Measurements from ENCODE around the gene PATE4. TPM values are rescaled to one million over a fixed set of nuclear protein-coding genes. Genes with fewer than 3 reads are reported as not detected.

PATE4 gene
- total RNA-seq, 1 experiment from 2014 or later = not detected

- TF ChIP-seq POLR2A (IDR thresholded peaks at IDR 0.05; ENCODE audit: borderline replicate concordance, extremely low read depth, insufficient read depth, insufficient read length) (no peak), EZH2 (IDR thresholded peaks at IDR 0.05) (no peak), RAD21 (IDR thresholded peaks at IDR 0.05; ENCODE audit: low read depth) (peak; percentile 90), POLR2AphosphoS5 (IDR thresholded peaks at IDR 0.05; ENCODE audit: low read depth, low read length) (no peak), ATF3 (IDR thresholded peaks at IDR 0.05) (no peak), FOSL1 (IDR thresholded peaks at IDR 0.05; ENCODE audit: low read depth) (no peak)
- TF ChIP-seq, protein P1, sequence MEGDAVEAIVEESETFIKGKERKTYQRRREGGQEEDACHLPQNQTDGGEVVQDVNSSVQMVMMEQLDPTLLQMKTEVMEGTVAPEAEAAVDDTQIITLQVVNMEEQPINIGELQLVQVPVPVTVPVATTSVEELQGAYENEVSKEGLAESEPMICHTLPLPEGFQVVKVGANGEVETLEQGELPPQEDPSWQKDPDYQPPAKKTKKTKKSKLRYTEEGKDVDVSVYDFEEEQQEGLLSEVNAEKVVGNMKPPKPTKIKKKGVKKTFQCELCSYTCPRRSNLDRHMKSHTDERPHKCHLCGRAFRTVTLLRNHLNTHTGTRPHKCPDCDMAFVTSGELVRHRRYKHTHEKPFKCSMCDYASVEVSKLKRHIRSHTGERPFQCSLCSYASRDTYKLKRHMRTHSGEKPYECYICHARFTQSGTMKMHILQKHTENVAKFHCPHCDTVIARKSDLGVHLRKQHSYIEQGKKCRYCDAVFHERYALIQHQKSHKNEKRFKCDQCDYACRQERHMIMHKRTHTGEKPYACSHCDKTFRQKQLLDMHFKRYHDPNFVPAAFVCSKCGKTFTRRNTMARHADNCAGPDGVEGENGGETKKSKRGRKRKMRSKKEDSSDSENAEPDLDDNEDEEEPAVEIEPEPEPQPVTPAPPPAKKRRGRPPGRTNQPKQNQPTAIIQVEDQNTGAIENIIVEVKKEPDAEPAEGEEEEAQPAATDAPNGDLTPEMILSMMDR (IDR thresholded peaks at IDR 0.05 in 2 of 3, conservative IDR thresholded peaks at IDR 0.05 in 1 of 3; ENCODE audit: borderline replicate concordance in 1 of 3, insufficient read depth in 1 of 3, low read depth in 2 of 3, low read length in 2 of 3) = peak; percentile 71 to 85 (median 80)
- Histone ChIP-seq H2AFZ (ENCODE audit: low read depth, low read length, poor library complexity, severe bottlenecking) (no peak overlapping the region), H3K27me3 (ENCODE audit: insufficient read depth, low read length) (no peaks in the 10 kb centered on the region), H3K9ac (ENCODE audit: low read length) (no peak overlapping the region), H3K79me2 (ENCODE audit: insufficient read depth, low read length) (no peaks in the 10 kb centered on the region), H3K36me3 (ENCODE audit: control insufficient read depth in 1 of 2, insufficient read depth in 2 of 2, low read length in 2 of 2) (no peaks in the 10 kb centered on the region), H3K27ac (ENCODE audit: low read depth, low read length) (no peak overlapping the region), H3K4me3 (replicated peaks in 1 of 2; ENCODE audit: low read depth in 1 of 2, low read length in 2 of 2) (no peak overlapping the region), H4K20me1 (ENCODE audit: insufficient read depth) (no peaks in the 10 kb centered on the region), H3K9me3 (ENCODE audit: control insufficient read depth in 1 of 2, insufficient read depth in 1 of 2, low read depth in 1 of 2, low read length in 2 of 2) (peaks cover 0 to 6% of the 10 kb centered on the region in 2 experiments; a peak in 1 of 4 replicates), H3K9me2 (ENCODE audit: insufficient read depth) (no peaks in the 10 kb centered on the region), H3K4me2 (ENCODE audit: low read length) (no peak overlapping the region), H3K4me1 (ENCODE audit: control insufficient read depth in 1 of 2, insufficient read depth in 2 of 2, low read length in 2 of 2) (no peaks in the 10 kb centered on the region)
- intact Hi-C loops (cut with micrococcal nuclease) = loop anchor here (1.0 to 5.0 kb wide), 8 partner anchors 150 to 1037 kb away; no protein-coding TSS in a partner anchor
- ChIA-PET POLR2A (no interaction called here), RAD21 (ENCODE audit: low non-redundant PET in 1 of 2, low total read pairs in 2 of 2, uncharacterized antibody in 2 of 2, unreplicated experiment in 2 of 2) (interaction anchor here in 1 of 2 experiments (1.0 kb wide), 1 partner anchor 320 kb away, joined by 3 read pairs; no protein-coding TSS in a partner anchor), CTCF (interaction anchor here (2.8 kb wide), 1 partner anchor 445 kb away, joined by 6 read pairs; no protein-coding TSS in a partner anchor)
- no TSS peak for BruUV-seq (replicated peaks)
- DNase-seq (ENCODE audit: low read depth, low spot score) = peak; percentile 44
- peak; percentile 96 for ATAC-seq
These were observed 41.5 kb downstream of the PATE4 start for GRCh38 chr11:125874556-125875124.

DNA sequence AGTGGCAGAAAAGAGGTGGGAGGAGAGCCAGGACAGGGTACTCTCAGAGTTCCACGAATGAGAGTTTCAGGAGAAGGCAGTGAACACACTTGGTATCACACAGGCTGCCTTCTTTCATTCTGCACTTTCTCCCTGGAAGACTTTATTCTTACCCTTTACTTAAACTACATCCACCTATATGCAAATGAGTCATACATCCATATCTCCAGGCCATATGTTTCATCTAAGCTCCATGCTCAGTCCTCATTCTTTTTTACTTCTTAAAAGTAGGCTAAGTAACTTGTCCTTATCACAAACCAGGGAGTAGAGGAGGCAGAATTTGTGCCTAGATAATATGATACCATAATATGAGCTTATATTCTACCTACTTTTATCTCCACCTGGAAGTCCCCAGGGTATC, 48.2 kb downstream of the PATE4 start:
- Histone ChIP-seq H4K20me1 (ENCODE audit: insufficient read depth) (no peaks in the 10 kb centered on the region), H3K36me3 (ENCODE audit: control insufficient read depth in 1 of 2, insufficient read depth in 2 of 2, low read length in 2 of 2) (no peaks in the 10 kb centered on the region), H3K27ac (ENCODE audit: low read depth, low read length) (no peak overlapping the region), H3K4me2 (ENCODE audit: low read length) (no peak overlapping the region), H3K27me3 (ENCODE audit: insufficient read depth, low read length) (no peaks in the 10 kb centered on the region), H3K4me3 (replicated peaks in 1 of 2; ENCODE audit: low read depth in 1 of 2, low read length in 2 of 2) (no peak overlapping the region), H3K79me2 (ENCODE audit: insufficient read depth, low read length) (no peaks in the 10 kb centered on the region), H3K9me3 (ENCODE audit: control insufficient read depth in 1 of 2, insufficient read depth in 1 of 2, low read depth in 1 of 2, low read length in 2 of 2) (no peaks in the 10 kb centered on the region), H2AFZ (ENCODE audit: low read depth, low read length, poor library complexity, severe bottlenecking) (no peak overlapping the region), H3K4me1 (ENCODE audit: control insufficient read depth in 1 of 2, insufficient read depth in 2 of 2, low read length in 2 of 2) (no peaks in the 10 kb centered on the region), H3K9ac (ENCODE audit: low read length) (no peak overlapping the region), H3K9me2 (ENCODE audit: insufficient read depth) (no peaks in the 10 kb centered on the region)
- CTCF ChIA-PET = no interaction called here
- intact Hi-C loops (cut with micrococcal nuclease) = no loop called here
- no peak for ATAC-seq
- no TSS peak for BruUV-seq (replicated peaks)
- POLR2A ChIA-PET = no interaction called here
- DNase-seq (ENCODE audit: low read depth, low spot score) = no peak
- RAD21 ChIA-PET (ENCODE audit: low non-redundant PET in 1 of 2, low total read pairs in 2 of 2, uncharacterized antibody in 2 of 2, unreplicated experiment in 2 of 2) = no interaction called here
- TF ChIP-seq POLR2AphosphoS5 (IDR thresholded peaks at IDR 0.05; ENCODE audit: low read depth, low read length) (no peak), MAX (IDR thresholded peaks at IDR 0.05) (no peak), ATF3 (IDR thresholded peaks at IDR 0.05) (no peak), ZNF274 (IDR thresholded peaks at IDR 0.05; ENCODE audit: low read depth, low read length) (no peak), SP1 (IDR thresholded peaks at IDR 0.05; ENCODE audit: low read depth) (no peak), TCF7L2 (IDR thresholded peaks at IDR 0.05; ENCODE audit: borderline replicate concordance, extremely low read depth, insufficient read depth, insufficient read length) (no peak), CEBPB (IDR thresholded peaks at IDR 0.05; ENCODE audit: low read depth) (no peak), EGR1 (IDR thresholded peaks at IDR 0.05; ENCODE audit: low read depth) (no peak), ELF1 (IDR thresholded peaks at IDR 0.05; ENCODE audit: borderline replicate concordance, low read depth) (no peak), JUND (IDR thresholded peaks at IDR 0.05) (no peak), FOSL1 (IDR thresholded peaks at IDR 0.05; ENCODE audit: low read depth) (no peak)
